Measurements from ENCODE around the gene MBD5.

DNA sequence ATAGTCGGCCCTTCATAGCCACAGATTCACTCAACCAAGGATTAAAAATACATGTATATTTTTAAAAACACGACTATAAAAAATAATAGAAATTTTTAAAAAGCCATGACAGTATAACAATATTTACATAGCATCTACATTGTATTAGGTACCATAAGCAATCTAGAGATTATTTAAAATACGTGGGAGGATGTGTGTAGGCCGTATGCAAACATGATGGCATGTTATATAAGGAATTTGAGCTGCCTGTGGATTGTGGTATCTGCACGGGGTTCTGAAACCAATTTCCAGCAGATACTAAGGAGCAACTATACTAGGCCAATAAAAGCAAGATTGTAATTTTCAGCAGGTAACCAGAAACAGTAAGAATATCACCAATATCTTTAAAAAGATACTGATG is 6.3 kb upstream of the MBD5 start:
- TF ChIP-seq, protein P1, sequence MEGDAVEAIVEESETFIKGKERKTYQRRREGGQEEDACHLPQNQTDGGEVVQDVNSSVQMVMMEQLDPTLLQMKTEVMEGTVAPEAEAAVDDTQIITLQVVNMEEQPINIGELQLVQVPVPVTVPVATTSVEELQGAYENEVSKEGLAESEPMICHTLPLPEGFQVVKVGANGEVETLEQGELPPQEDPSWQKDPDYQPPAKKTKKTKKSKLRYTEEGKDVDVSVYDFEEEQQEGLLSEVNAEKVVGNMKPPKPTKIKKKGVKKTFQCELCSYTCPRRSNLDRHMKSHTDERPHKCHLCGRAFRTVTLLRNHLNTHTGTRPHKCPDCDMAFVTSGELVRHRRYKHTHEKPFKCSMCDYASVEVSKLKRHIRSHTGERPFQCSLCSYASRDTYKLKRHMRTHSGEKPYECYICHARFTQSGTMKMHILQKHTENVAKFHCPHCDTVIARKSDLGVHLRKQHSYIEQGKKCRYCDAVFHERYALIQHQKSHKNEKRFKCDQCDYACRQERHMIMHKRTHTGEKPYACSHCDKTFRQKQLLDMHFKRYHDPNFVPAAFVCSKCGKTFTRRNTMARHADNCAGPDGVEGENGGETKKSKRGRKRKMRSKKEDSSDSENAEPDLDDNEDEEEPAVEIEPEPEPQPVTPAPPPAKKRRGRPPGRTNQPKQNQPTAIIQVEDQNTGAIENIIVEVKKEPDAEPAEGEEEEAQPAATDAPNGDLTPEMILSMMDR (IDR thresholded peaks at IDR 0.05), result no peak
- TF ChIP-seq POLR2A (IDR thresholded peaks at IDR 0.05), result no peak
